HL-60 (cell line): ENCODE measurements around the gene AHI1.

Experiments used
- CTCF ChIP-seq: IDR thresholded peaks from one replicate; pipeline ENCODE4 v1.5.1; 2011; ENCODE audit warnings: low read length, control low read depth, inconsistent platforms; ENCODE audit not compliant: insufficient read depth
- GABPA ChIP-seq: IDR thresholded peaks from 2 replicates; pipeline ENCODE4 v1.6.1; 2012; ENCODE audit warnings: low read depth
- POLR2AphosphoS5 ChIP-seq: IDR thresholded peaks from 2 replicates; pipeline ENCODE4 v1.6.1; 2012; ENCODE audit warnings: low read depth
- REST ChIP-seq: IDR thresholded peaks from 2 replicates; pipeline ENCODE4 v1.6.1; 2012; ENCODE audit warnings: low read depth; ENCODE audit not compliant: insufficient replicate concordance

GRCh38 chr6:135305684-135306083 lies 191.9 kb downstream of the AHI1 start:
- TF ChIP-seq CTCF (no peak), POLR2AphosphoS5 (no peak), REST (no peak), GABPA (no peak)
